ENCODE data around the gene NUP210. TPM values are rescaled to one million over a fixed set of nuclear protein-coding genes. Genes with fewer than 3 reads are reported as not detected.

Gene NUP210
- total and polyA plus RNA-seq, 2 experiments from 2014 or later: 23.7 to 41.9 TPM

GRCh38 chr3:13371100-13372075 lies 48.7 kb downstream of the NUP210 start:
- no peaks in the 10 kb centered on the region for H3K9me3 ChIP-seq (ENCODE audit: low read depth)
- H3K36me3 ChIP-seq: peaks cover 14% of the 10 kb centered on the region
- H3K4me3 ChIP-seq: no peak overlapping the region
- no peaks in the 10 kb centered on the region for H3K27me3 ChIP-seq
- H3K27ac ChIP-seq: no peak overlapping the region
- DNase-seq (ENCODE audit: low read depth in 1 of 2, low spot score in 1 of 2): no peak
- TF ChIP-seq, protein P1, sequence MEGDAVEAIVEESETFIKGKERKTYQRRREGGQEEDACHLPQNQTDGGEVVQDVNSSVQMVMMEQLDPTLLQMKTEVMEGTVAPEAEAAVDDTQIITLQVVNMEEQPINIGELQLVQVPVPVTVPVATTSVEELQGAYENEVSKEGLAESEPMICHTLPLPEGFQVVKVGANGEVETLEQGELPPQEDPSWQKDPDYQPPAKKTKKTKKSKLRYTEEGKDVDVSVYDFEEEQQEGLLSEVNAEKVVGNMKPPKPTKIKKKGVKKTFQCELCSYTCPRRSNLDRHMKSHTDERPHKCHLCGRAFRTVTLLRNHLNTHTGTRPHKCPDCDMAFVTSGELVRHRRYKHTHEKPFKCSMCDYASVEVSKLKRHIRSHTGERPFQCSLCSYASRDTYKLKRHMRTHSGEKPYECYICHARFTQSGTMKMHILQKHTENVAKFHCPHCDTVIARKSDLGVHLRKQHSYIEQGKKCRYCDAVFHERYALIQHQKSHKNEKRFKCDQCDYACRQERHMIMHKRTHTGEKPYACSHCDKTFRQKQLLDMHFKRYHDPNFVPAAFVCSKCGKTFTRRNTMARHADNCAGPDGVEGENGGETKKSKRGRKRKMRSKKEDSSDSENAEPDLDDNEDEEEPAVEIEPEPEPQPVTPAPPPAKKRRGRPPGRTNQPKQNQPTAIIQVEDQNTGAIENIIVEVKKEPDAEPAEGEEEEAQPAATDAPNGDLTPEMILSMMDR (IDR thresholded peaks at IDR 0.05; ENCODE audit: low read depth, low read length): no peak
- H3K4me1 ChIP-seq (ENCODE audit: low read depth): no peaks in the 10 kb centered on the region

- TF ChIP-seq, protein P1 (IDR thresholded peaks at IDR 0.05; ENCODE audit: low read depth, low read length): no peak
- no peaks in the 10 kb centered on the region for H3K9me3 ChIP-seq (ENCODE audit: low read depth)
- H3K36me3 ChIP-seq: peaks cover 14% of the 10 kb centered on the region
- no peak overlapping the region for H3K4me3 ChIP-seq
- DNase-seq (ENCODE audit: low read depth in 1 of 2, low spot score in 1 of 2): no peak
- H3K4me1 ChIP-seq (ENCODE audit: low read depth): no peaks in the 10 kb centered on the region
- no peaks in the 10 kb centered on the region for H3K27me3 ChIP-seq
- H3K27ac ChIP-seq: no peak overlapping the region
These were observed 49.5 kb downstream of the NUP210 start for GRCh38 chr3:13370609-13371008.

DNA sequence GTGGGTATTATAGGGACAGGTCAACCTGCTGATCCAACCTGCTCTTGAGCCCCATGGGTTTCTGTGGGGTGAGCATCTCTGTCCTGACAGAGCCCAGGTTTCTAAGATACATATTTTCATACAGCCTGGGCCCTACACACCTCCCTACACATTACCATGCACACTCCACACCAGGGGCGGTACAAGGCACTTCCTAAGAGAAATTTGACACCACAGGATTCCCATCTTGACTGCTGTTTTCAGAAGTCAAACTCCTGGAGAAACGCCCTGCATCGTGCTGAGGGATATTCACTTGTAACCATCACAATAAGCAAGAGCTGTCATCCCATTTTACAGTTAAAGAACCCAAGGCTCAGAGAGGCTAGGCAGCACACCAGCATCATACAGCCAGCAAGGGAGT lies 50.1 kb downstream of the NUP210 start:
- no peaks in the 10 kb centered on the region for H3K9me3 ChIP-seq (ENCODE audit: low read depth)
- no peak overlapping the region for H3K4me3 ChIP-seq
- H3K36me3 ChIP-seq: peaks cover 10% of the 10 kb centered on the region
- H3K27ac ChIP-seq: no peak overlapping the region
- DNase-seq (ENCODE audit: low read depth in 1 of 2, low spot score in 1 of 2): no peak
- TF ChIP-seq, protein P1 (IDR thresholded peaks at IDR 0.05; ENCODE audit: low read depth, low read length): no peak
- no peaks in the 10 kb centered on the region for H3K27me3 ChIP-seq
- no peaks in the 10 kb centered on the region for H3K4me1 ChIP-seq (ENCODE audit: low read depth)

DNA sequence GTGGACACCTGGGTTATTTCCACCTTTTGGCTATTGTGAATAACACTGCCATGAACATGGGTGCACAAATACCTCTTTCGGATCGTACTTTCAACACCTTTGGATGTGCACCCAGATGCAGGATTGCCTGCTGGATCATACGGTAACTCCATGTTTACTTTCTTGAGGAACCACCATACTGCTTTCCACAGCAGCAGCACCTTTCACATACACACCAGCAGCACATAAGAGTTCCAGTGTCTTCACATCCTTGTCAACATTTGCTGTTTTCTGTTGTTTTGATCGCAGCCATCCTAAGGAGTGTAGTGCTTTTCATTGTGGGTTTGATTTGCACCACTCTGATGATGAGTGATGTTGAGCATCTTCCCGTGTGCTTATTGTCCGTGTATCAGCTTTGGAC lies 51.3 kb downstream of the NUP210 start:
- no peak overlapping the region for H3K4me3 ChIP-seq
- H3K27me3 ChIP-seq: no peaks in the 10 kb centered on the region
- no peak overlapping the region for H3K27ac ChIP-seq
- TF ChIP-seq, protein P1 (IDR thresholded peaks at IDR 0.05; ENCODE audit: low read depth, low read length): no peak
- no peak for DNase-seq (ENCODE audit: low read depth in 1 of 2, low spot score in 1 of 2)
- no peaks in the 10 kb centered on the region for H3K4me1 ChIP-seq (ENCODE audit: low read depth)
- peaks cover 10% of the 10 kb centered on the region for H3K36me3 ChIP-seq
- no peaks in the 10 kb centered on the region for H3K9me3 ChIP-seq (ENCODE audit: low read depth)

- peaks cover 10% of the 10 kb centered on the region for H3K36me3 ChIP-seq
- no peaks in the 10 kb centered on the region for H3K4me1 ChIP-seq (ENCODE audit: low read depth)
- H3K27me3 ChIP-seq: no peaks in the 10 kb centered on the region
- no peak overlapping the region for H3K4me3 ChIP-seq
- DNase-seq (ENCODE audit: low read depth in 1 of 2, low spot score in 1 of 2): no peak
- H3K27ac ChIP-seq: no peak overlapping the region
- TF ChIP-seq, protein P1 (IDR thresholded peaks at IDR 0.05; ENCODE audit: low read depth, low read length): no peak
- no peaks in the 10 kb centered on the region for H3K9me3 ChIP-seq (ENCODE audit: low read depth)
These were observed 52.4 kb downstream of the NUP210 start for GRCh38 chr3:13367728-13368127.

All from cardiac muscle cell (in vitro differentiated cells and primary cell).